SK-MEL-5 (cell line): Measurements from ENCODE around the gene HNRNPDL. TPM values are rescaled to one million over a fixed set of nuclear protein-coding genes. Genes with fewer than 3 reads are reported as not detected.

Experiments
- DNase-seq: peaks from one replicate; pipeline ENCODE4 v3.0.0-alpha.2; 2016; ENCODE audit warnings: low read depth, low spot score
- in situ Hi-C: cut with HindIII; loops from 2 replicates; pipeline ENCODE4 v1.10.0; 2016; ENCODE audit warnings: low sequenced_read_pairs, high pct_unique_total_duplicates, low pct_unique_long_range_greater_than_20kb
- total RNA-seq: library from RNA; depleted of rRNA; stranded (reverse); fragments of >200 nt; shearing (Covaris generic); gene quantifications from 2 replicates; pipeline ENCODE4 v1.2.3, GENCODE V29; 2014

The HNRNPDL gene
- total RNA-seq, 1 experiment from 2014 or later: 179 TPM

DNA sequence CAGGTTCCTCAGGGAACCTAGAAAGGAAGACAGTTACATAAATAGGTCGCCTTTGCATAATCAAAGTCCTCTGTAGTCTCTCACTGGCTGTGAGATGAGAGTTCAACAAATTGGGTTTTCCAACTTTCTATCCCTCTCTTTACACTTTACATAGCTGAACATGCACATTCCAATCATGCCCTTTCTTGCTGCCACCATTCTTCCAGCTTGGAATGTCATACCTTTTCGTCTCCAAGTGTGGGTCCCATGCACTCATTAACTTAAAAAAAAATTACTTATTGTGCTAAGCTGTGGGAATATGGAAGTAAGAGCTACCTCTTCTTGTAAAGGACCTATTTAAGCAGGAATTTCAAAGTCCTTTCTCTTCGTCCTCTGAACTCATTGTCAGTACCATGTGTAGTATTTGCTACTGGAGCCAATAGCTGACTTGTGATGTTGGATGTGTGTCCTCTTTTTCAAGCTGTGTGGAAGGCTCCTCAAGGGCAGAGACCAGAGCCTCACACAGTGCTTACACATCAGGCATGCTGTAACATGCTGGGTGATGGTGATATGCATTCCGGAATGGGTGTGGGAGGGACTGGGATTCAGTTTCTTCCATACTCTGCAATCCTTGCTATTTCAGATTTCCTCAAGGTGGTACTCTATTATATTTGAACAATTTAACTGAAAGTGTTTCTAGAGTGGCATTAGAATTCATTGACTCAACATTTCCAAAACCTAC is 7.2 kb upstream of the HNRNPDL start:
- in situ Hi-C loops: no loop called here
- DNase-seq: no peak

DNA sequence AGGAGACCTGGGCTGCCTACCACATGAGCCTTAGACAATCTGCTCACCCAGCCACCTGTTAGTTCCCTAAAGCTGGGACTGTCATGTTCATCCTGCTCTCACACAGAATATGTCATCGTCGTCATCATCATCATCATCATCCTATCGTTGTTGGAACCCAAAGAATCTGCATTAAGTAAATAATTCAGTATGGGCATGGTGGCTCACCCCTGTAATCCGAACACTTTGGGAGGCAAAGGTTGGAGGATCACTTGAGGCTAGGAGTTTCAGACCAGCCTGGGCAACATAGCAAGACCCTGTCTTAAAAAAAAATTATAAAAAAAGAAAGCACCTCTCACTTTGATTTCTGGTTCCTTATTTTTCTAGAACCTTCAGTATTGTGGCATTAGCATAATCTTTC is 6.5 kb upstream of the HNRNPDL start:
- no peak for DNase-seq
- in situ Hi-C loops: no loop called here

DNA sequence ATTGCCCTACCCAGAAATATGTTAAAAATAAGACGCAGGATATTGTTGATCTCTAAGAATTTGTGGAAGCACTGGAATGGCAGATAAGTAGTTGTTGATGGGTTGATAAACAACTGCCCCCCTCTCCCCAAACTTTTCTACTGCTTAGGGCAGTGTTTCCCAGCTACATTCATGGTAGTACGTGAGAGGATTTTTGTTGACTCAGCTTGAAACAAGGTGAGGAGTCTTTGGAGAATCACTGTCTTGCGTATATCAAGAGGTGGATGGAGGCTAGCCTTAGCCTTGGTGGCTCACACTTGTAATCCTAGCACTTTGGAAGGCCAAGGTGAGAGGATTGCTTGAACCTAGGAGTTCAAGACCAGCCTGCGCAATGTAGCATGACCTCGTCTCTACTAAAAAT is 5.9 kb upstream of the HNRNPDL start:
- in situ Hi-C loops: no loop called here
- DNase-seq: no peak

DNA sequence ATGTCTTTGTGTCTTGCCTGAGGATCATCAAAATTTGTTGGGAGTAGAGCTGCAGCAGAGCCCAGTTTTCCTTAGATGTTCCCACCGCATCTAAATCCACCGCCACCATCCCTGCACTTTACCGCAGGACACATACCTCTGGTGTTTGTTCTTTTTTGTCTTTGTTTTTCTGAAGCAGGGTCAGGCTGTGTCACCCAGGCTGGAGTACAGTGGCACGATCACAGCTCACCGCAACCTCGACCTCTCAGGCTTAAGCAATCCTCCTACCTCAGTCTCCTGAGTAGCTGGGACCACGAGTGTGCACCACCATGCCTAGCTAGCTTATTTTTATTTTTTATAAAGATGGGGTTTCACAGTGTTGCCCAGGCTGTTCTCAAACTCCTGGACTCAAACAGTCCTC is 4.7 kb upstream of the HNRNPDL start:
- in situ Hi-C loops: no loop called here
- DNase-seq: no peak

DNA sequence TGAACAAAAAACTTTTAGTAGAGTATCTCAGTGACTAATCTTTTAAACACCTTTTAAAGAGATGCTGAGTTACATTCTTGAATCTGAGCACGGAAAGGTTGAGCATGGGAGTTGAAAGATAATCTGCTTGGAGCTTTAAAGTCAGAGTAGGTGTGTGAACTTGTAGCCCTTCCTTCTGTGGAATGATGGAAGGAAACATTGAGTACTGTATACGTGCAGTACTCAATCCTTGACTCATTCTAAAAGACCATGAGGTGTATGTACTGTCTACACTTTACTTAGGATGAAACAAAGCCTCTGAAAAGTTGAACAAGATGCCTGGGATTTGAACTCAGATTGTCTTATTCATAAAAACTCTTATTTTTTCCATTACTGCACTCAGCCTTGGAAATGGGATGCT is 3.5 kb upstream of the HNRNPDL start:
- in situ Hi-C loops: no loop called here

DNA sequence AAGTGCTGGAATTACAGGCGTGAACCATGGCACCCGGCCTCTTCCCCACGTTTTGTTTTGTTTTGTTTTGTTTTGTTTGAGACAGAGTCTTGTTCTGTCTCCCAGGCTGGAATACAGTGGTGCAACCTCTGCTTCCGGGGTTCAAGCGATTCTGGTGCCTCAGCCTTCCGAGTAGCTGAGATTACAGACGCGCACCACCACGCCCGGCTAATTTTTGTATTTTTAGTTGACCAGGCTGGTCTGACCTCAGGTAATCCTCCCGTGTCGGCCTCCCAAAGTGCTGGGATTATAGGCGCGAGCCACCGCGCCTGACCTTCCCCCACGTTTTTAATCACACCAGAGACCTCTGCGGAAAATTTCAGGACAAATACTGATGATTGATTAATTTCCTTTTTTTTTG is 2.3 kb upstream of the HNRNPDL start:
- in situ Hi-C loops: no loop called here
- no peak for DNase-seq

More for the DNA sequence above, 3.5 kb upstream of the HNRNPDL start:
- DNase-seq: no peak

DNA sequence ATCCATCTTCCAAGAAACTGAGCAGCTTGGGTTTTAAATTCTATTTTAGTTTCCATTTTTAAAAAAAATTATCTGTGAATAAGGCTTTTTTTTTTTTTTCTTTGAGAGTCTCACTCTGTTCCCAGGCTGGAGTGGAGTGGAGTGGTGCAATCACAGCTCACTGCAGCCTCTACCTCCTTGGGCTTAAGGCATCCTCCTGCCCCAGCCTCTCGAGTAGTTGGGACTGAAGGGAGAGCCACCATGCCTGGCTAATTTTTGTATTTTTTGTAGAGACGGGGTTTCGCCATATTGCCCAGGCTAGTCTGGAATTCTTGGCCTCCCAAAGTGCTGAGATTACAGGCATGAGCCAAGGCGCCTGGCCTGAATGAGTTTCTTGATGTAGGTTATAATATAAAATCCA is 1.6 kb upstream of the HNRNPDL start:
- in situ Hi-C loops: no loop called here
- no peak for DNase-seq

DNA sequence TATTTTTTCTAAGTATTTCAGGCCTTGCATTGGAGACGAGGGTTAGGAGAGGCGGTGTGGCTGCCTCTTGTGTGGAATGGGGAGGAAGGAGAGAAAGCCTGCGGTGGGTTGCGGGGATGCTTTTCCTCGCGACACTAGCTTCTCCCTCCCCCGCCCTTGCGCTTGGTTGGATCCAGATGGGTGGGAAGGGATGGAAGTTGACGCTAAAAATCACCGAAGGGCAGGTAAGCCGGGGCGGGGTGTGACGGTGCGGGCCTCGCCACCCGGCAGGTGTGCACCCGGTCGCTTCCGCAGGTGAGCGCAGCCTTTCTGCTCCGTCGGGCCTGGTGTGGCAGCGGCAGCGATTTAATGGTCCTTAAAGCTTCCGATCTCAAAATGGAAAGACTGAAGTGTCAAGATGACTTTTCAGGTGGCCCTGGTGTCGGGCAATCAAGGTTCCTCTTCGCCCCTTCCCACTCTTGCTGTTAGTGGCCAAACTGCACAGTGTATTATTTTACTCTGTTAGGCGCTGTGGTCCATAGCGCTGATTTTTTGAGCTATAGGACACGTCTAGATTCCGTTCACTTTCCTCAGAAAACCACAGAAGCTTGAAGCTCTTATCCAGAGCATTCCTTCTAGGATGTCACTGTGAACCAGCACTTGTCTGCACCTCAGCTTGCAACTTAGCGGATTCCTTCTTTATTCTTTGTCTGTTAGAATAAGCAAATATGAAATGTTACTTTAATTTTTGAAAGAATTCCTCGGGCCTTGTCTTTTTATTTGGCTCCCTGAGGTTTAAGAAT is 893 bp upstream of the HNRNPDL start:
- in situ Hi-C loops: no loop called here

DNA sequence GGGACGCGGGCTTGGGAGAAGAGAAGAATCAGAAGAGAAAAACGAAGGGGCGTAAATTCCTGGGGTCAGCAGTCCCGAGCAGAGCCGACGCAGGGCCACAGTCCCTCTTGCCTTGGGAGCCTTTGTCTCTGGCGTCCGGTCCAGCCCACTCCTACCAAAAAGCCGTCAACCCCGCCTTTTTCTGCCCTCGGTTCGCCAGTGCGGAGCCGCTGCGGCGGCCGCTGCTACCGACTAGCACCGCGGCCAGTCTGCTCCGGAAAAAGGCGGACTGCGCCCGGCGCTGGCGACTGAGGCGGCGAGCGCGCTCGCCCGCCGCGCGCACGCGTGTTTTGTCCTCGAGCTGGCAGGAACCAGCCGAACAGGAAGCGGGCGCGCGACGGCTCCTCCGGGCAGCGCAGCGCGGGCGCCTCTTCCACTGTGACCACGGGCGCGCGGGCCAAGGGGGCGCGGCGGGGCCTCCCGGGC is 502 bp downstream of the HNRNPDL start:
- DNase-seq: no peak
- in situ Hi-C loops: no loop called here

More for the DNA sequence above, 893 bp upstream of the HNRNPDL start:
- no peak for DNase-seq

DNA sequence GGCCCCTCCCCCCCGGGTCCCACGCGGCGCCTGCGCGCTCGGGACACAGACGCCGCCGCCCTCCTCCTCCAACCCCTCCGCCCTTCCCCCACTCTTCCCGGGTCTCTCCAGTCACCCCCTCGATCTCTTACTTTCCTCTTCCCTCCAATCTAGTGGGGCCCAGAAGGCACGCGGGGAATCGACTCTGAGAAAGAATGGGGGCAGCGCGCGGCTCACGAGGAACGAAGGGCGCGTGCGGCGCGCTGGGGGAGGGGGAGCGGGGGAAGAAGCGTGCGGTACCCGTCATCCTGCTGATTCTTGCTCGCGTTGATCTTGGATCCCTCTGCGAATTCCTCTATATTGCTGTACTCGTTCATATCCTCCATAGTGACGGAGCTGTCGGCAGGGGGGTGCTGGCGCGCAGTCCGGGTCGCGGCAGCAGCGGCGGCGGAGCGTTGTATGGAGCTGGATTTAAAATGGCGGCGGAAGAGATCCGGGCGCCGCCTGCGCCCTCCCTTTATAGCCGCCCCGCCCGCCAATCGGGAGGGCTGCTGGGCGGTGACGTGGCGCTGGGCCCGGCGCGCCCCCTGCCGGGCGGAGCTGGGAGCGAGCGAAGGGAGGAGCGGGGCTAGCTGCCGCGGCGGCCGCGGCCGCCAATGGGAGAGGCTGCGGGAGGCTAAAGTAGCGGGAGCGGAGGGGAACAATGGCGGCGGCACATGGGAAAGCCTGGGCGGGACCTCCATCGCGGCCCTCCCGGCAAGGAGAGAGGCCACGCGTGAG is 1.1 kb downstream of the HNRNPDL start:
- in situ Hi-C loops: no loop called here
- peak; percentile 86 for DNase-seq

DNA sequence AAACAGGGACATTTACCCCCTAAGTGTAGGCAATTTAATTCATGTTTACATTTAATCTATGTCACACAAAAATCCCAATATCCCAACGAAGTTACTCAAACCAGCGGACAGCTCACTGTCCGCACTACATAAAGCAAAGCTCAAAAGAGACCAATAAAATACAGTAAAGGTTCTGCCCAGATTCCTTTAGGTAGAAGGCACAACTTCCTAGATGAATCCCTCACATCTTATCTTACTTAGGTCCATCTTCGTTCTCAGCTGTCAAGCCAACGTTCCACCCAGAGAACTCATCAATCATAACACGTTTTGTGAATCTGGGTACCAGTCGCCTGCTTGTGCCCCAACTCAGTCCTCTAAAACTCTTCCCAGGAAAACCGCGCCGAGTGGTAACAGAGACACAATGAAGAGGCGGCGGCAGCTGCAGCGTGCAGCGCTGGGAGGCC is 1.7 kb downstream of the HNRNPDL start:
- in situ Hi-C loops: no loop called here

DNA sequence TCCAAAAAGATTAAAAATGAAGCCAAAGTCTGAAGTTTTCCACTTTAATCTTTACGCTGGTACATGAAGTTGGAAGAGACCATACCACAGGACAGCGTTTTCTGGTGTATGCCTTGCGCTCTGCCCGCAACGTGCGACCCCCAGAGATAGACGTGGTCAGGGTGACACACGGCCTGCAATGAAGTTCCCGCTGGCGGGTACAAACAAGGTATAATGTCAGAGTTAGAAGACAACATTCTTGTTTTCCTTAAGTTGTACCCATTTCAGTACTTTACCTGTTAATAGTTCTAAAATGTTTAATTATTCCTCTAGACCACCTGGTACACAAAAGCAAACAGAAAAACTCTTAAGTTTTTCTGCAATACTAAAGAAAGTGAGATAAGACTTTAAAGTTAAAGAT is 4.8 kb downstream of the HNRNPDL start:
- in situ Hi-C loops: no loop called here
- no peak for DNase-seq

More for the DNA sequence above, 1.7 kb downstream of the HNRNPDL start:
- DNase-seq: no peak

DNA sequence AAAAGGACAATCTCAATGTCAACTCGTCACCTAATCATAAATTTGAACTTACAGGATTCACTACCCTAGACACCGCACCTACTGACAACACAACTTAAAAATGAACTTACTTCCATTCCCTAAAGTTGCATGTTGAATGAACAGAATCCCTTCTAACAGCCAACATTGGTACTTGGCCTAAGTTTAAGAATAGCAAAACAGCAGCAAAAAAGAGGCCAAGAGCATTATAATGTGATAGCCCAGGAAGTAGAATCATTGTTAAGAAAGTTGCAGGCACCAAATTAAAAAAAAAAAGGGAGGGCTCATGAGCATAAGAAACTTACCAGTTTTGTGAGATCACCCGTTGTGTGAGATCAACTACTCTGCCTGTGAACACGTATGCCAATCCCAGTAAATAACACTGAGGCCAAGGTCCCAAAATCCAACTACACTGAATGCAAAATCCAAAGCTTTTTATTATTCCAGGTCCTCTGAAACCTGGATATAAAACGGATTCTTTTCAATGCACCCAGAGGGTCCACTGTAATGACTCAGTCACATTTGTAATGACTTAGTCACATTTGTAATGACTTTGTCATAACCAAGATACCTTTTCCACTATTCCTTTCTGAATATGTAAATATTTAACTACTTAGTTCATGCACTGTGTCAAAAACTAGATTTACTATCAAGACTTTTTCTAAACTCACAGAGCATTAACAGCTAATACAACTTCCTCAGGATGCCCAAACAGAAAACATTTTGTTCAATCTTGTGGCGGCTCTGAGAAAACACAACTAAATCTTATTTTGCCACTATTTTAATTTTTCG is 6.8 kb downstream of the HNRNPDL start:
- in situ Hi-C loops: no loop called here
- DNase-seq: no peak

DNA sequence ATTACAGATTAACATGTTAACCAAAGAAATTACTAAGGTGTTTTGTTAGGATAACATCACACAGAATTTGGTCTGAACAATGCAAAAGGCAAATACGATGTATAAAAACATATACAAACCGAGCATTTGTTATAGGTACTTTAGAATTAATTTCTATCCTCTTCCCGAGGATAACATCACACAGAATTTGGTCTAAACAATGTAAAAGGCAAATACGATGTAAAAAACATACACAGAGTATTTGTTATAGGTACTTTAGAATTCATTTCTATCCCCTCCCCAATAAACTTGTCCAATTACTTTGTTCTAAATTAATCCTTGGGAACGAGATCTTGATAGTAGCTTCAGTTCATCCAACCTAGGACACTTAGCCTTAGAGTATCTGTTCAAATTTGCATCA is 7.6 kb downstream of the HNRNPDL start:
- DNase-seq: no peak
- in situ Hi-C loops: no loop called here

DNA sequence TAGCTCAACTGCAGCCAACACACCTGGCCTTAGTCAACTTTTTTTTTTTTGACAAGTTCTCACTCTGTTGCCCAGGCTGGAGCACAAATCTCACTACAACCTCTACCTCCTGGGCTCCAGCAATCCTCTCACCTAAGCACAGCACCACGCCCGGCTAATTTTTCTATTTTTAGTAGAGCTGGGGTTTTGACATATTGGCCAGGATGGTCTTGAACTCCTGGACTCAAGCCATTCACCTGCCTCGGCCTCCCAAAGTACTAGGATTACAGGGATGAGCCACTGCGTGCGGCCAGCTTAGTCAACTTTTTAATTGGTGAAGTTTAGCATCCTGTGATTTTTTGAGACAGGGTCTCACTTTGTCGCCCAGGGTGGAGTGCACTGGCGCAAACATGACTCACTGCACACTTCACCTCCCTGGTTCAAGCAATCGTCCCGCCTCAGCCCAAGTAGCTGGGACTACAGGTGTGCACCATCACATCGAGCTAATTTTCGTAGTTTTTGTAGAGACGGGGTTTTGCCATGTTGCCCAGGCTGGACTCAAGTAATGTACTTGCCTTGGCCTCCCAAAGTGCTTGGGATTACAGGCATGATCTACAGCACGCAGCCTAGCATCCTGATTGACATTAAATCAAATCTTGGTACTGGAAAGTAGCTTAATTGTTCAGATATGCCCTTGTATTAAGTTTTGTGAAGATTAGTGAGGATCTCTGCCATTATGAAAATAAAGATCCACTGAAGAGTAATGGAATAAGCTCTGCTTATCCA is 8.3 kb downstream of the HNRNPDL start:
- DNase-seq: no peak
- in situ Hi-C loops: no loop called here

DNA sequence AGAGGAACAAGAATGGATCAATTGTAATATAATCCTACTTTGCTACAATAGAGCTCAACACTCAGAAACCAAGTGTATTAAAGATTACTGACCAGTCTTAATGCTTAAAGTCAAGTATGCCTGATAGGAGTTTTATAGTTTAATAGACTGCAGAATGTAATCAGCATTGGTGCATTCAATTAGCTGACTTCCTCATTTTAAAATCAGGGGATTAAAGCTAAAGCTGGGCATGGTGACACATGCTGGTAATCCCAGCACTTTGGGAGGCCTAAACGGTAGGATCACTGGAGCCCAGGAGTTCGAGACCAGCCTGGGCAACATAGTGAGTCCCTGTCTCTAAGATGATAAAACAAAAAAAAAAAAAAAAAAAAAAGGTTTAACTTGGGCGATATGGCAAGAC is 10.8 kb downstream of the HNRNPDL start:
- in situ Hi-C loops: no loop called here
- no peak for DNase-seq

DNA sequence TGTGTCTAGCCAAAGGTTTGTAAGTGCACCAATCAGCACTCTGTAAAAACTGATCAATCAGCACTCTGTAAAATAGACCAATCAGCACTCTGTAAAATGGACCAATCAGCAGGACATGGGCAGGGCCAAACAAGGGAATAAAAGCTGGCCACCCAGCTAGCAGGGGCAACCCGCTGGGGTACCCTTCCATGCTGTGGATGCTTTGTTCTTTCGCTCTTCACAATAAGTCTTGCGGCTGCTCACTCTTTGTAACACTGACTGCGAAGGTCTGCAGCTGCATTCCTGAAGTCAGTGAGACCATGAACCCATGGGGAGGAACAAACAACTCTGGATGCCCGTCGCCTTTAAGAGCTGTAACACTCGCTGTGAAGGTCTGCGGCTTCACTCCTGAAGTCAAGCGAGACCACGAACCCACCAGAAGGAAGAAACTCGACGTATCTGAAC is 14.3 kb downstream of the HNRNPDL start:
- in situ Hi-C loops: no loop called here
- no peak for DNase-seq
